Mammary epithelial cell (primary cell): ENCODE measurements around the gene CSTPP1.

Source experiments
- CTCF ChIP-seq, 2 donors: IDR thresholded peaks in 1 of 2; conservative IDR thresholded peaks in 1 of 2; 2 replicates each; pipeline ENCODE4 v1.5.1; 2011 to 2012; ENCODE audit warnings: inconsistent platforms in 2 of 2, low read length in 2 of 2, mild to moderate bottlenecking in 2 of 2, control low read depth in 1 of 2, low read depth in 1 of 2; ENCODE audit not compliant: insufficient read depth in 1 of 2; ENCODE audit errors: extremely low read depth in 1 of 2
- EZH2 ChIP-seq: IDR thresholded peaks from 2 replicates; pipeline ENCODE4 v1.6.1; 2012; ENCODE audit warnings: low read length, inconsistent platforms, borderline replicate concordance

DNA sequence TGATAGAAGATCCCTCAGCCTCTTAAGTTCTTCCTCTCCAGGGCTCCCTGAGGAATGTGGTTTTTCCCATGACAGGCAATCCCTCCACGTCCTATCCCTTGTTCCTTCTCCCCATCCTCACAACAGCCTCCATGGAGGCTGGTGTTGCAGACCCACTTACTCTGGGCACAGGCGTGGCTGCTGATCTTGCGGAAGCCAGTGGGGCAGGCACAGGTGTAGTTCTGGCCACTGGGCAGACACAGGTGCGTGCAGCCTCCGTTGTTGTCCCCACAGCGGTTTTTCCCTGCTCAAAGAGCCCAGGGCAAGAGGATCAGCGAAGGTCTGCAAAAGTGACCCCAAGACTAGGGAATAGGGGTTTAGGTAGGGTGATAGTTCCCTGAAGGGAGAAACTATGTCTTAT lies 47.3 kb upstream of the CSTPP1 start:
- no peak for TF ChIP-seq CTCF (conservative IDR thresholded peaks at IDR 0.05 in 1 of 2, IDR thresholded peaks at IDR 0.05 in 1 of 2; ENCODE audit: extremely low read depth in 1 of 2, insufficient read depth in 1 of 2, low read depth in 1 of 2, low read length in 2 of 2)
- no peak for TF ChIP-seq EZH2
